A549 (cell line): ENCODE measurements around the gene IL18RAP. TPM values are rescaled to one million over a fixed set of nuclear protein-coding genes. Genes with fewer than 3 reads are reported as not detected.

Experiments used
- ATAC-seq, 2 experiments: fragments of 200-7000 bp in 1 of 2; fragments of >200 bp in 1 of 2; cut with Nextera tagmentation in 1 of 2; cut with Tn5 transposase in 1 of 2; 3 replicates each; pipeline versions ENCODE4 v1.8.0 to v1.9.1; 2018 to 2020; ENCODE audit warnings: mild to moderate bottlenecking in 1 of 2, moderate library complexity in 1 of 2
- CTCF ChIA-PET: fragments of 300-600 bp; sonication (Branson Sonifier 250); formaldehyde crosslinking; extraction: SDS; loops from one replicate; lab custom pipeline; 2021; ENCODE audit warnings: antibody characterized with exemption, inconsistent platforms; lab: Yijun Ruan, JAX
- POLR2A ChIA-PET: fragments of 350-600 bp; formaldehyde crosslinking; extraction: SDS; loops from one replicate; lab custom pipeline; 2021; ENCODE audit warnings: antibody characterized with exemption, inconsistent platforms; lab: Yijun Ruan, JAX
- DNase-seq, 2 experiments: peaks; one replicate each; pipeline versions ENCODE4 v3.0.0 to v3.0.0-alpha.2; 2011 to 2016; ENCODE audit warnings: low read depth in 1 of 2, low spot score in 1 of 2
- FAIRE-seq: peaks from 2 replicates; lab custom pipeline; 2011; peaks lifted over from hg19 to GRCh38; lab: Jason Lieb, UNC
- H3K27ac ChIP-seq, 2 experiments: fragments of >200 bp; sonication (Bioruptor Twin); formaldehyde crosslinking; 3 replicates each; pipeline ENCODE4 v1.5.1; 2016 to 2017
- H3K4me1 ChIP-seq: fragments of >200 bp; sonication (Bioruptor Twin); formaldehyde crosslinking; 3 replicates; pipeline ENCODE4 v1.6.1; 2016
- H3K4me2 ChIP-seq: fragments of >200 bp; sonication (Bioruptor Twin); formaldehyde crosslinking; 3 replicates; pipeline ENCODE4 v1.6.1; 2016
- H3K4me3 ChIP-seq: fragments of >200 bp; sonication (Bioruptor Twin); formaldehyde crosslinking; 3 replicates; pipeline ENCODE4 v1.5.1; 2016
- H3K9me3 ChIP-seq: fragments of >200 bp; sonication (Bioruptor Twin); formaldehyde crosslinking; 3 replicates; pipeline ENCODE4 v1.6.1; 2016
- CBX2 ChIP-seq: fragments of 200-600 bp; sonication (generic); IDR thresholded peaks from 2 replicates; pipeline ENCODE4 v1.6.1; 2016; ENCODE audit warnings: low read depth, mild to moderate bottlenecking, borderline replicate concordance
- CBX8 ChIP-seq: fragments of 200-600 bp; sonication (generic); IDR thresholded peaks from 2 replicates; pipeline ENCODE4 v1.6.1; 2016
- CHD4 ChIP-seq: fragments of 200-600 bp; sonication (generic); IDR thresholded peaks from 2 replicates; pipeline ENCODE4 v1.6.1; 2016; ENCODE audit warnings: antibody characterized with exemption, mild to moderate bottlenecking, borderline replicate concordance
- HEYL ChIP-seq: fragments of 250-450 bp; sonication (Bioruptor Pico); IDR thresholded peaks from 2 replicates; pipeline ENCODE4 v1.8.0; 2021; ENCODE audit warnings: mild to moderate bottlenecking, moderate library complexity
- HMGXB4 ChIP-seq: fragments of 250-450 bp; sonication (Bioruptor Pico); IDR thresholded peaks from 2 replicates; pipeline ENCODE4 v1.5.0; 2021; ENCODE audit warnings: mild to moderate bottlenecking, moderate library complexity, borderline replicate concordance
- HOXB13 ChIP-seq: fragments of 250-450 bp; sonication (Bioruptor Pico); IDR thresholded peaks from 2 replicates; pipeline ENCODE4 v1.5.0; 2020; ENCODE audit warnings: low read depth, mild to moderate bottlenecking, moderate library complexity
- JUNB ChIP-seq: fragments of >200 bp; sonication (Bioruptor Twin); formaldehyde crosslinking; IDR thresholded peaks from 2 replicates; pipeline ENCODE4 v1.6.1; 2016
- MAZ ChIP-seq: fragments of 150-350 bp; IDR thresholded peaks from 2 replicates; pipeline ENCODE4 v1.6.1; 2014; ENCODE audit warnings: antibody characterized with exemption, low read depth, low read length, borderline replicate concordance
- MYC ChIP-seq: IDR thresholded peaks from 2 replicates; pipeline ENCODE4 v1.6.1; 2012; ENCODE audit warnings: mild to moderate bottlenecking, inconsistent platforms, low read length, improper control_type of control experiment, borderline replicate concordance
- NPAS2 ChIP-seq: fragments of 250-450 bp; sonication (Bioruptor Pico); IDR thresholded peaks from 2 replicates; pipeline ENCODE4 v1.8.0; 2022; ENCODE audit warnings: mild to moderate bottlenecking, moderate library complexity, borderline replicate concordance
- PBX3 ChIP-seq: IDR thresholded peaks from 2 replicates; pipeline ENCODE4 v1.6.1; 2012
- PHF8 ChIP-seq: fragments of 200-600 bp; sonication (generic); IDR thresholded peaks from 2 replicates; pipeline ENCODE4 v1.6.1; 2016; ENCODE audit warnings: low read depth, mild to moderate bottlenecking, antibody characterized with exemption, moderate library complexity, borderline replicate concordance
- POLR2A ChIP-seq: IDR thresholded peaks from 2 replicates; pipeline ENCODE4 v1.6.1; 2012; ENCODE audit warnings: mild to moderate bottlenecking, low read length
- POLR2AphosphoS2 ChIP-seq: conservative IDR thresholded peaks from 2 replicates; pipeline ENCODE4 v1.6.1; 2012; ENCODE audit warnings: low read length, improper control_type of control experiment, inconsistent platforms
- RARB ChIP-seq: fragments of 250-450 bp; sonication (Bioruptor Pico); IDR thresholded peaks from 2 replicates; pipeline ENCODE4 v1.8.0; 2021; ENCODE audit warnings: mild to moderate bottlenecking, moderate library complexity
- RCOR1 ChIP-seq: fragments of 150-350 bp; IDR thresholded peaks from 2 replicates; pipeline ENCODE4 v1.6.1; 2014; ENCODE audit warnings: antibody characterized with exemption, low read length, low read depth
- RNF2 ChIP-seq: fragments of 200-600 bp; sonication (generic); IDR thresholded peaks from 2 replicates; pipeline ENCODE4 v1.6.1; 2016; ENCODE audit warnings: low read depth, mild to moderate bottlenecking, antibody characterized with exemption, moderate library complexity, borderline replicate concordance
- ZFP36 ChIP-seq: fragments of 450-650 bp; IDR thresholded peaks from 2 replicates; pipeline ENCODE4 v1.6.1; 2014; ENCODE audit warnings: borderline replicate concordance; ENCODE audit not compliant: partially characterized antibody
- ZNF302 ChIP-seq: fragments of 250-450 bp; sonication (Bioruptor Pico); IDR thresholded peaks from 2 replicates; pipeline ENCODE4 v1.9.0; 2021; ENCODE audit warnings: inconsistent platforms, mild to moderate bottlenecking, moderate library complexity
- ZSCAN20 ChIP-seq: fragments of 250-450 bp; sonication (Bioruptor Pico); IDR thresholded peaks from 2 replicates; pipeline ENCODE4 v1.8.0; 2022; ENCODE audit warnings: mild to moderate bottlenecking, moderate library complexity
- WGBS: methylation state at CpG from one replicate; pipeline ENCODE4 v1.1.6; 2017; ENCODE audit errors: missing lambda C conversion rate; 5-methylcytosine and 5-hydroxymethylcytosine counted together
- polyA plus RNA-seq, 4 experiments: library from polyadenylated mRNA; depleted of rRNA in 3 of 4; stranded (reverse); fragments of >200 nt; fragmentation: RNase III in 1 of 4; extraction: RNeasy Plus Mini Kit Qiagen cat#74134 plus additional on column Dnase treatment in 1 of 4; gene quantifications; 2 replicates in 3 of 4; 3 replicates in 1 of 4; pipeline ENCODE4 v1.2.3, GENCODE V29; 2011 to 2017

The IL18RAP gene
- polyA plus RNA-seq, 2 of the 4 experiments (the other 2 are of a cell fraction) = 0.04 TPM; not detected in 1

GRCh38 chr2:102434655-102435381, 11.9 kb downstream of the IL18RAP start:
- ChIA-PET CTCF (interaction anchor here (1.0 to 1.1 kb wide), 2 partner anchors 8 to 13 kb away, joined by 3 to 4 read pairs; no protein-coding TSS in a partner anchor), POLR2A (no interaction called here)
- FAIRE-seq = no peak
- Histone ChIP-seq H3K9me3 (no peaks in the 10 kb centered on the region), H3K4me1 (no peaks in the 10 kb centered on the region), H3K27ac (no peak overlapping the region), H3K4me3 (no peak overlapping the region), H3K4me2 (no peak overlapping the region)
- 39% methylated on average over 2 of the region's 2 CpGs for WGBS
- no peak for ATAC-seq
- DNase-seq = no peak
- TF ChIP-seq CHD4 = no peak
- TF ChIP-seq RNF2 = no peak
- no peak for TF ChIP-seq PHF8
- no peak for TF ChIP-seq NPAS2
- TF ChIP-seq PBX3 = no peak
- no peak for TF ChIP-seq MAZ

GRCh38 chr2:102435741-102436140, 12.8 kb downstream of the IL18RAP start:
- H3K4me2 ChIP-seq = no peak overlapping the region
- no peak for ATAC-seq
- TF ChIP-seq HOXB13 (CRISPR knock-in tag) = no peak
- no peak for TF ChIP-seq MYC
- CTCF ChIA-PET = interaction anchor here (1.0 kb wide), 1 partner anchor 12 kb away, joined by 3 read pairs; no protein-coding TSS in a partner anchor
- no peaks in the 10 kb centered on the region for H3K4me1 ChIP-seq
- POLR2A ChIA-PET = no interaction called here
- no peak for FAIRE-seq
- no peak overlapping the region for H3K4me3 ChIP-seq
- no peak for DNase-seq
- no peak overlapping the region for H3K27ac ChIP-seq
- WGBS = 92% methylated on average over 2 of the region's 2 CpGs
- H3K9me3 ChIP-seq = no peaks in the 10 kb centered on the region

- FAIRE-seq = no peak
- Histone ChIP-seq H3K4me1 (no peaks in the 10 kb centered on the region), H3K9me3 (no peaks in the 10 kb centered on the region), H3K4me2 (no peak overlapping the region), H3K27ac (no peak overlapping the region), H3K4me3 (no peak overlapping the region)
- DNase-seq = no peak
- POLR2A ChIA-PET = no interaction called here
- TF ChIP-seq HMGXB4 (CRISPR knock-in tag) = no peak
- TF ChIP-seq ZSCAN20 (CRISPR knock-in tag) = no peak
- TF ChIP-seq MYC = no peak
- TF ChIP-seq CBX2 = no peak
- no peak for TF ChIP-seq JUNB
- no peak for TF ChIP-seq CBX8
- TF ChIP-seq HEYL (CRISPR knock-in tag) = no peak
- TF ChIP-seq MAZ = no peak
- no peak for TF ChIP-seq ZNF302 (CRISPR knock-in tag)
- TF ChIP-seq RCOR1 = no peak
- no peak for TF ChIP-seq POLR2A
- TF ChIP-seq CHD4 = no peak
- no peak for TF ChIP-seq NPAS2
- no peak for TF ChIP-seq RARB (CRISPR knock-in tag)
- TF ChIP-seq POLR2AphosphoS2 = no peak
- no peak for TF ChIP-seq ZFP36
- no peak for TF ChIP-seq HOXB13 (CRISPR knock-in tag)
- ATAC-seq = no peak
- CTCF ChIA-PET = interaction anchor here (1.0 kb wide), 1 partner anchor 196 kb away, joined by 3 read pairs; no protein-coding TSS in a partner anchor
- 14% methylated on average over 3 of the region's 3 CpGs for WGBS
These were observed 13.4 kb downstream of the IL18RAP start for GRCh38 chr2:102436323-102436722.
